ENCODE results near the gene BAIAP2.

Gene BAIAP2

GRCh38 chr17:81053041-81053970 lies 18.4 kb downstream of the BAIAP2 start:
- no peak for DNase-seq

- DNase-seq = no peak
Measured at GRCh38 chr17:81054308-81054707, 19.4 kb downstream of the BAIAP2 start.

- no peak for DNase-seq
Measured at GRCh38 chr17:81054881-81055370, 20.0 kb downstream of the BAIAP2 start.

- no peak for DNase-seq
Measured at GRCh38 chr17:81056312-81056711, 21.4 kb downstream of the BAIAP2 start.

DNA sequence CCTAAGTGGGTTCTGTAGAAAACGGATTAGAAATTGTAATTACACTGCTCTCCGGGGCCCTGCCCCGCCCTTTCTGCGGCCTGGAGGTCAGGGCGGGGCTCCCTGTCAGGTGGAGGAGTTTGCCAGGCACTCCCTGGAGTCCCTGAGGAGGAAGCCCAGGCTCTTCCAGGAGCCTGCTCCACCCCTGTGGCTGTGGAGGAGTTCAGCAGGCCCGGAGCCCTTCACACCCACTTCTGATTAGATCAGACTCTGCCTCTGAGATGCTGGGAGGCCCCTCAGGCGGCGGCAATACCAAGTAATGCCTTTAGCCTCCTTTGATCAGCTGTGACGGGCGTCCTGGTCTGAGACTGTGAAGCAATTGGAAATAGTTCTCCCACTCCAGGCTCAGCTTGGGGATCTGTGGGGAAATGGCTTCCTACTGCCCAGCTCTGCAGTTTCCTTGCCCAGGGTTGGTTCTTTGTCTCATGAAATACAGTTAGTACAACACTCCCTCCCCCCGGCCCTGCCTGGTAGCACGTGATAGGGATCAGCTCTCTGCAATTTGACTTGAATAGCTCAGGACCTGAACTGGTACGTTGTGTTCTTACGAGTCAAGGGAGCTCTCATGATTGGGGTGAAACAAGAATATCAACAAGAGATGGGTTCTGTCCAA lies 22.3 kb downstream of the BAIAP2 start:
- DNase-seq = no peak

DNA sequence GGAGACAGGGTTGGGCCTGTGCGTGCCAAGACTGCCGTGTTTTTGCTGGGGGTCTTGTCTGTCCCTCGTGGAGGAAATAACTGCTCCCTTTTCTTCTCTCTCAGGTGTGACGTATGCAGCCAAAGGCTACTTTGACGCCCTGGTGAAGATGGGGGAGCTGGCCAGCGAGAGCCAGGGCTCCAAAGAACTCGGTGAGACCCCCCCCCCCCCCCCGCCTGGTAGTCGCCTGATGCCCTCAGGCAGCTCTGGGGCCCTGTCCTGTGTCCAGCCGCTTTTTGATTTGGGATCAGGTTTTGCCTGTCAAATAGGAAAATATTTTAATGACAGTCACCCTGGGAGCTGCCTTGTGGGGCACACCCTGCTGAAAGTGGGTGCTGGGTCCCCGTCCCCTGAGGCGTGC lies 22.8 kb downstream of the BAIAP2 start:
- no peak for DNase-seq

DNA sequence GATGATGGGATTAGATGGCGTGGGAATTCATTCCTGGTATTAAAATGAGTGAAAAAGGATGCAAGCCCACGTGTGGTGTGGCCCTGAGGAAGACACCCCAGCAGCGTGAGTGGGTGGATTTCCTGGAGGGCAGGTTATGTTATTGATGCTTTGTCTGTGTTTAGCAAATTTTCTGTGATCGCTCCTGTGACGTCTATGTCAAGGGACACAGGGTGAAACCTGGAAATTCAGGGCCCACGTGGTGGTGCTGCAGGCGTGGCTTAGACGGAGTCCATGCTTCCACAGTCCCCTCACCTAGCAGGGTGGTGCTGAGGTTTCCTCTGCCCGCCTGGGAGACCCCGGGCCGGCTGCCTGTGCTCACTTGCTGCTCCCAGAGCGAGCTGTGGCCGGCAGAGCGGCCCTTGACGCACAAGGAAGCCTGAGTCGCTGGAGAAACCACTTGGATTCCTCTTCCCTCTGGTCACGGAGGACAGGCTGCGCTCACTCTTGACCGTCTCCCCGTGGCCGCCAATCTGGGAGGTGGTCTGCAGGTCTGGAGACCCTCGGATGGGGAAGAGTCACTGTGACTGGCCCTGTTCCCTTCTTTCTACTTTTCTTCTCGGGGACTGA lies 23.4 kb downstream of the BAIAP2 start:
- no peak for DNase-seq

- DNase-seq = no peak
Measured at GRCh38 chr17:81059026-81059425, 24.1 kb downstream of the BAIAP2 start.

DNA sequence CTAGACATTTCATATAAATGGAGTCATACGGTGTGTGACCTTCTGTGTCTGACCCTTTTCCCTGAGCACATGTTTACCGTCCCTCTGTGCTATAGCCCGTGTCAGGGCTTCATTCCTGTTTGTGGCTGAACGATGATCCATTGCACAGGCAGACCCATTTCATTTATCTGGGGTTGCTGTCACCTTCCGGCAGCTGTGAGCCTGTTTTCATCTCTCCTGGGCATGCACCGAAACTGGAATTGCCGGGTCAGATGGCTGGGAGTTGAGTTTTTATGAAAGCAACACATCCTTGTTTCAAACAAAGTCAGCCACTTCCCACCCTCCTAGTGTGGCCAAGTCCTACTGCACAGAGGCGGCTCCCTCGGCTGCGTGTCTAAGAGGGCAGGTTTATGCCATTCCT lies 25.5 kb downstream of the BAIAP2 start:
- DNase-seq = no peak

DNA sequence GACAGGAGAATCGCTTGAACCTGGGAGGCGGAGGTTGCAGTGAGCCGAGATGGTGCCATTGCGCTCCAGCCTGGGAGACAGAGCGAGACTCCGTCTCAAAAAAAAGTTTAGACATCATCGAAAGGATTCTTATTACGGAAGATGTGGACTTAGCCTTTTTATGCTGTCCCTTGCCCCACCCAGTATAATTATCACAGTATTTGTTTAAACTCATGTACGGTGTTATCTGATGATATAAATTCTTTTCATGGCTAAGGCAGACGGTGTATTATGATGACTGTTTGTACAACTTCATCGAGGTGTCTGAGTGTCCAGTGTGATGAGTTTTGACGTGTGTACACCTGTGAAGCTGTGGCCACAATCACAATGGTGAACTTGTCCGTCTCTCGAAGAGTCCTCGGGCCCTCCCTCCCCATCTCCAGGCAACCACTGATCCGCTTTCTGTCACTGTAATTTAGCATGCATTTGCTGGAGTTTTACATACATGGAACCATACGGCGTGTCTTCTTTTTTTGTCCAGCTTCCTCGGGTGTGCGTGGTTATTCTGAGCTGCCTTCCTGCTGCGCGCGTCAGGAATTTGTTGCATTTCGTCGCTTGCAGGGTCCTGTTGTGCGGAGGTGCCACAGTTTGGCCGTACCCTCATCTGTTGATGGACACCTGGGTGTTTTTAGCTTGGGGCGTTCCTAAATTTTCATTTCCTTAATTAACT lies 26.2 kb downstream of the BAIAP2 start:
- DNase-seq = no peak

GRCh38 chr17:81062014-81062780 lies 27.2 kb downstream of the BAIAP2 start:
- no peak for DNase-seq

DNA sequence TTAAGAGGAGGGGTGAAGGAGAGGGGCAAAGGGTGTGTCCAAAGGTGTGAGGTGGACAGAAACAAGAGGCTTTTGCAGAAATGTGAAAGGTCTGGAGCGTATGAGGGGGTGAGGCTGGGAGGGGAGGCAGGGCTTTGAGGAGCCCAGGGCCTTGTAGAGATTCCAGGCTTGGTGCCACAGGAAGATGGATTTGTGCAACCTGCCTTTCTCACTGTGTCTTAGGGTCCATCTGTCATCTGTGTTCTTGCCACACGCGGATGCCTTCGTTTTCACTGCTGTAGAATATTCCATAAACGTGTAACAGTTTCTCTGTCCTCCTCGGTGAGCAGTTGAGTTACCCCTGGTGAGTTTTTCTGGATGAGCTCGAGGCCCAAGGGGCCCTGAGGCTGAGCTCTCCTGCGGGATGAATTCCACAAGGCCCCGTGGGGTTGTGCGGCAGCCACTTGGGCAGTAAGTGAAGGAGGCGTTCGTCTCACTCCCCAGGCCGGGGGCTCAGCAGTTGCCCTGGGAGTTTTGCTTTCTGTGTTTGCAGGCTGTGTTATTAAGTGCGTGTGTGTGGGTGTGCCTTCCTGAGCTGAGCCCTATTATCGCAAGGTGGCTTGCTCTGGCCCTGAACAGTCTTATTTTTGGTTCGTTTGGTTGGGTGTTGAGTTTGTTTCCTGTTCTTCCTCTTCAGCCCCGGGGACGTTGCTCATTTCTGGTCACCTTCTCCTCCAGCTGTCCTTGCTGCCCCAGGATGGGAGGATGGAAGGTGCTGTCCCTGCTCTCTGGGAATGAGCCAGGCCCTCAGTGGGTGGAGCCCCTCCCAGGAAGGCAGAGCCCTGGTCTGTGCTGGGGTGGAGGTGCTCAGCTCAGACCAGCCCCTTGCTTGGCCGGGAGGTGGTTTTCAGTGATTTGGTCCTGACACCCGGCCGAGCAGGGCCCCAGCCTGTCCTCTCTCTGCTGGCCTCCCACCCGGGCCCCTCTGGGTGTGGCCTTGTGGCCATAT lies 28.4 kb downstream of the BAIAP2 start:
- DNase-seq = no peak

- DNase-seq = no peak
Measured at GRCh38 chr17:81064678-81065475, 29.9 kb downstream of the BAIAP2 start.

DNA sequence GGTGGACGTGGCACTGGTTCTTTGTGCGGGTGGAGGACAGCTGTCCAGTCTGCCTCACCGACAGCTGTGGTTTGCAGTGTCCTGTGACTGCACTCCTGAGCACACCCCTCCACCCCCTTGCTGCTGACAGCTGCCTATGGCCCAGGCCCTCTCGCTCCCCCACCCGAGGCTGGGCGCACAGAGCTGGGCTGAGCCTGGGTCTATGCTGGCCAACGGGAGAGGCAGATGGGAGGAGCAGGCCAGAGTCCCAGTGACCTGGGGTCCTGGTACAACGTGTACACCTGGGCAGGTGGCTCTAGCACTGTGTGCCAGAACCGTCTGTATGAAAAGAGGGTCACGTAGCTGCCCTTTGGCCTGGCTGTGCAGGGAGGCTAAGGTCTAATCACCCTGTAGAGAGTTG lies 30.5 kb downstream of the BAIAP2 start:
- no peak for DNase-seq

DNA sequence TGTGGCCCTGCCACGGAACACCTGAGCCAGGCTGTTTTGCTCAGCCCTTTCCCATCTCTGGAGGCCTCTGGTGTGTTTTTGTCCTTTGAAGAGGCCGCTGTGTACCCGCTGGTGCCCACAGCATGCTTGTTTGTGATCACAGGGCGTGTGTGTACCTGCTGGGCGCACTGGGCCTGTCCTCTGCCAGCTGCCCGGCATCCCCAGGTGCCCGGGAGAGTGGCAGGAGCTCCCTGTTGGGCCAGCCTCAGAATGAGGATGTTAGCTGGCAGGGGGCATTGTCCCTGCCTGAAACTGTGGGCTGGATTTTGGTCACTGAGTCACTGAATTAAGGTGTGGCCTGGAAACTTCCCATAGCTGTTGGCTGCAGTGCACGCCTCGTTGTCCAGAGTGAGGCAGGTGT lies 31.1 kb downstream of the BAIAP2 start:
- DNase-seq = no peak

DNA sequence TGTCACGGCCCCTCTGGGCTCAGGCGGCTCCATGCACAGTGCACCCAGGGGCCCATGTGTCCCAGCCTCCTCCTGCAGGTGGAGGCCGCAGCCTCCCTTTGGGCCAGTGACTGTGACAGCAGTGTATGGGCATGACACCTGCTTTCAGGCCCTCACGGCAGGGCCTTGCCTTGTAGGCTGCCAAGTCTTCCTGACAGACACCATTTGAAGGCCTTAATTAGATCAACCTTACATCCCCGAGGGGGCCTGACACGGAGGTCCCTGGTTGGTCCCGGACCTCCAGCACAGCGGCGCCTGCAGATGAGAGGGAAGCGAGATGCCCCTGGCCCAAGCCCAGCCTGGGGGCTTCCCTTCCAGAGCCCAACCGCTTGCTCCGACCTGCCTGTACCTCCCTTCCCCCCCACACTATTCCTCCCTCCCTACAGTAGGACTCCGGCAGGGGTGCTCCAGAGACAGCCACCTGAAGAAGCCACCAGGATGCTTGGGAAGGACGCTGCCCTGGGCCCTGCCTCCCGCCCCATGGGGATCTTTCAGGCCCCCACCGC lies 31.9 kb downstream of the BAIAP2 start:
- DNase-seq = no peak

DNA sequence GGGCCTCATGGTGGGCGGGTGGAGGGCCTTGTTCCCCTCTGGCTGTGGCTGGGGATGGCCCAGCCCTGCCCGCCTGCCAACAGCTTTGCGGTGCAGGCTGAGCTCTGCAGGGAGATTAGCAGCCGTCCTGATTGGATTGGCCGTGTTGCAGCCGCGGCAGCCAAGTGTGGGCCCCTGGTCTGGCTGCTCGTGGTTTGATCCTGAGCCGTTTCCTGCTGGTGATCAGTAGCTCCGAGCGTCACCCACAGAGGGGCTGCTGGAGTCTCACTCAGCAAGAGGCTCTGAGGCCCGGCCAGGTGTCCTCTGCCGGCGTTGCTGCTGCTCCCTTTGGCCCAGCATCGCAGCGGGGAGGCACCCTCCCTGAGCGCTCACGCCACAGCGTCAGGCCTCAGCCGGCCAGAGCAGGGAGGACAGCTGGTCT lies 32.5 kb downstream of the BAIAP2 start:
- DNase-seq = no peak

GRCh38 chr17:81068411-81069134 lies 33.6 kb downstream of the BAIAP2 start:
- DNase-seq = no peak

- no peak for DNase-seq
Measured at GRCh38 chr17:81069135-81069645, 34.2 kb downstream of the BAIAP2 start.
